ENCODE data around the gene MAMDC4.

DNA sequence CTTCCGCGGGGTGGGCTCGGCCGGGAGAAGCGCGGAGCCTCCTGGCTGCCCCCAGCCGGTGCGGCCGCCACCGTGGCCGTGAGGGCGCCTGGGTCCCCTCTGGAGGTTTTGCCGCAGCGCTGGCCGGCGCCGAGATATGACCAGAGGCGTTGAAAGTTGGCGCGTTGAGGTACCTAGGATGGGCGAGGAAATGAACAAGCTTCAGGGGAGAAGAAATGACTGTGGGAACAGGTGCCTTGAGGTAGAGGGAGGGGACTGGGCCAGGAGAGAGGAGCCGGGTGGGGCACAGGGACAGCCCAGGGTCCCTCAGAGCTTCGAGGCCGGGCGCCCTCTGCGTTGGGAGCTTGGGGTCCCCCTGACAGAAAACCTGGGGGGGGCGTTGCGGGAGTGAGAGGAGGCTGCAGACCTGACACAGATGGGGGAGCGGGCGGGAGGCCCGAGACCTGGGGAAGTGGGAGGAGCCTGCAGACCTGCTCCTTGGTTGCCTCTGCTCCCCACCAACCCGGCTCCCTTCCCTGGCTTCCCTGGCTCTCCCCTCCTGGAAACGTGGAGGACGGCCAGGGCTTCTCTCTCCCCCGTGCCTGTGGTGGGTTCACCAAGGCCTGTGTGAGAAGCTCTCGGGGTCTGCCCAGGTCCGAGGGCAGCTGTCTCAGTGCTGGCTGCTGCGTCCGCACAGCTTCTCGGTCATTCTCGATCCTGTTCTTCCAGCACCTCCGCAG is 30.2 kb upstream of the MAMDC4 start:
- TF ChIP-seq POLR2A (IDR thresholded peaks at IDR 0.05) (no peak), CTCF (IDR thresholded peaks at IDR 0.05) (no peak)
